ENCODE measurements around the gene TFEB. TPM values are rescaled to one million over a fixed set of nuclear protein-coding genes. Genes with fewer than 3 reads are reported as not detected.

The TFEB gene
- total RNA-seq, 2 experiments from 2014 or later: 14.9 to 15.0 TPM

- Mint-ChIP-seq H3K36me3 (ENCODE audit: low read depth) (no peaks in the 10 kb centered on the region), H3K4me1 (peaks cover 30% of the 10 kb centered on the region), H3K27ac (no peak overlapping the region), H3K4me3 (no peak overlapping the region), H3K27me3 (no peaks in the 10 kb centered on the region), H3K9me3 (no peaks in the 10 kb centered on the region)
- POLR2A ChIA-PET: no interaction called here
- CTCF ChIA-PET: no interaction called here
- DNase-seq: no peak
Measured at GRCh38 chr6:41702771-41703494, 32.5 kb downstream of the TFEB start.

- no peak for DNase-seq
- CTCF ChIA-PET: no interaction called here
- no peaks in the 10 kb centered on the region for H3K27me3 Mint-ChIP-seq
- no peaks in the 10 kb centered on the region for H3K36me3 Mint-ChIP-seq (ENCODE audit: low read depth)
- POLR2A ChIA-PET: no interaction called here
- H3K27ac Mint-ChIP-seq: no peak overlapping the region
- H3K9me3 Mint-ChIP-seq: no peaks in the 10 kb centered on the region
- H3K4me1 Mint-ChIP-seq: peaks cover 23% of the 10 kb centered on the region
- no peak overlapping the region for H3K4me3 Mint-ChIP-seq
Measured at GRCh38 chr6:41702089-41702745, 33.2 kb downstream of the TFEB start.

GRCh38 chr6:41700463-41701347 is 34.7 kb downstream of the TFEB start:
- Mint-ChIP-seq H3K4me3 (no peak overlapping the region), H3K27me3 (no peaks in the 10 kb centered on the region), H3K4me1 (peaks cover 8% of the 10 kb centered on the region), H3K36me3 (ENCODE audit: low read depth) (no peaks in the 10 kb centered on the region), H3K27ac (no peak overlapping the region), H3K9me3 (no peaks in the 10 kb centered on the region)
- DNase-seq: no peak
- POLR2A ChIA-PET: interaction anchor here (1.2 kb wide), 1 partner anchor 11 kb away, joined by 3 read pairs; no protein-coding TSS in a partner anchor
- CTCF ChIA-PET: no interaction called here

GRCh38 chr6:41699063-41699462 is 36.3 kb downstream of the TFEB start:
- no peaks in the 10 kb centered on the region for H3K36me3 Mint-ChIP-seq (ENCODE audit: low read depth)
- ChIA-PET CTCF (no interaction called here), POLR2A (no interaction called here)
- H3K9me3 Mint-ChIP-seq: no peaks in the 10 kb centered on the region
- DNase-seq: no peak
- no peaks in the 10 kb centered on the region for H3K4me1 Mint-ChIP-seq
- H3K27me3 Mint-ChIP-seq: no peaks in the 10 kb centered on the region
- no peak overlapping the region for H3K27ac Mint-ChIP-seq
- no peak overlapping the region for H3K4me3 Mint-ChIP-seq

GRCh38 chr6:41697861-41698781 is 37.3 kb downstream of the TFEB start:
- Mint-ChIP-seq H3K27me3 (no peaks in the 10 kb centered on the region), H3K27ac (no peak overlapping the region), H3K36me3 (ENCODE audit: low read depth) (no peaks in the 10 kb centered on the region), H3K4me1 (no peaks in the 10 kb centered on the region), H3K9me3 (no peaks in the 10 kb centered on the region), H3K4me3 (no peak overlapping the region)
- CTCF ChIA-PET: interaction anchor here (1.2 kb wide), 1 partner anchor 12 kb away, joined by 3 read pairs; no protein-coding TSS in a partner anchor
- DNase-seq: no peak
- POLR2A ChIA-PET: no interaction called here

- no peak overlapping the region for H3K27ac Mint-ChIP-seq
- H3K4me1 Mint-ChIP-seq: no peaks in the 10 kb centered on the region
Measured at GRCh38 chr6:41696788-41697187, 38.6 kb downstream of the TFEB start.

GRCh38 chr6:41695825-41696224 is 39.6 kb downstream of the TFEB start:
- no peak for DNase-seq
- ChIA-PET CTCF (interaction anchor here (0.9 to 1.4 kb wide), 2 partner anchors 9 to 13 kb away, joined by 3 read pairs; no protein-coding TSS in a partner anchor), POLR2A (no interaction called here)
- no peaks in the 10 kb centered on the region for H3K4me1 Mint-ChIP-seq
- no peak overlapping the region for H3K27ac Mint-ChIP-seq
- no peaks in the 10 kb centered on the region for H3K36me3 Mint-ChIP-seq (ENCODE audit: low read depth)
- no peak overlapping the region for H3K4me3 Mint-ChIP-seq
- H3K27me3 Mint-ChIP-seq: no peaks in the 10 kb centered on the region
- no peaks in the 10 kb centered on the region for H3K9me3 Mint-ChIP-seq

More at GRCh38 chr6:41696788-41697187, 38.6 kb downstream of the TFEB start:
- no peak overlapping the region for H3K4me3 Mint-ChIP-seq
- no peak for DNase-seq
- H3K36me3 Mint-ChIP-seq (ENCODE audit: low read depth): no peaks in the 10 kb centered on the region
- POLR2A ChIA-PET: no interaction called here
- H3K9me3 Mint-ChIP-seq: no peaks in the 10 kb centered on the region
- no peaks in the 10 kb centered on the region for H3K27me3 Mint-ChIP-seq
- CTCF ChIA-PET: no interaction called here

- Mint-ChIP-seq H3K9me3 (no peaks in the 10 kb centered on the region), H3K36me3 (ENCODE audit: low read depth) (no peaks in the 10 kb centered on the region), H3K4me1 (no peaks in the 10 kb centered on the region), H3K27ac (no peak overlapping the region), H3K27me3 (no peaks in the 10 kb centered on the region), H3K4me3 (no peak overlapping the region)
- DNase-seq: no peak
- ChIA-PET CTCF (interaction anchor here (0.9 to 1.4 kb wide), 2 partner anchors 10 to 12 kb away, joined by 3 read pairs; no protein-coding TSS in a partner anchor), POLR2A (no interaction called here)
Measured at GRCh38 chr6:41694815-41695526, 40.4 kb downstream of the TFEB start.

GRCh38 chr6:41693281-41694240 is 41.8 kb downstream of the TFEB start:
- DNase-seq: no peak
- Mint-ChIP-seq H3K27me3 (no peaks in the 10 kb centered on the region), H3K9me3 (no peaks in the 10 kb centered on the region), H3K4me3 (no peak overlapping the region), H3K36me3 (ENCODE audit: low read depth) (no peaks in the 10 kb centered on the region), H3K4me1 (peaks cover 4% of the 10 kb centered on the region), H3K27ac (no peak overlapping the region)
- CTCF ChIA-PET: interaction anchor here (0.9 kb wide), 1 partner anchor 10 kb away, joined by 3 read pairs; no protein-coding TSS in a partner anchor
- POLR2A ChIA-PET: no interaction called here

GRCh38 chr6:41692730-41693129 is 42.7 kb downstream of the TFEB start:
- ChIA-PET POLR2A (no interaction called here), CTCF (interaction anchor here (0.9 to 1.7 kb wide), 3 partner anchors 9 to 14 kb away, joined by 3 to 5 read pairs (median 3); no protein-coding TSS in a partner anchor)
- Mint-ChIP-seq H3K4me1 (peaks cover 4% of the 10 kb centered on the region), H3K9me3 (no peaks in the 10 kb centered on the region), H3K27me3 (no peaks in the 10 kb centered on the region), H3K36me3 (ENCODE audit: low read depth) (no peaks in the 10 kb centered on the region), H3K4me3 (no peak overlapping the region), H3K27ac (no peak overlapping the region)
- no peak for DNase-seq

- POLR2A ChIA-PET: no interaction called here
- no peak overlapping the region for H3K27ac Mint-ChIP-seq
- H3K4me3 Mint-ChIP-seq: no peak overlapping the region
Measured at GRCh38 chr6:41692080-41692675, 43.2 kb downstream of the TFEB start.

More at GRCh38 chr6:41692080-41692675, 43.2 kb downstream of the TFEB start:
- DNase-seq: no peak
- H3K4me1 Mint-ChIP-seq: peaks cover 4% of the 10 kb centered on the region
- H3K9me3 Mint-ChIP-seq: no peaks in the 10 kb centered on the region
- H3K36me3 Mint-ChIP-seq (ENCODE audit: low read depth): no peaks in the 10 kb centered on the region
- CTCF ChIA-PET: interaction anchor here (1.2 to 1.7 kb wide), 2 partner anchors 9 to 14 kb away, joined by 3 to 5 read pairs; no protein-coding TSS in a partner anchor
- no peaks in the 10 kb centered on the region for H3K27me3 Mint-ChIP-seq

Measured in activated CD4-positive, alpha-beta memory T cell treated with anti-CD3 and anti-CD28 coated beads, Interleukin-2, amount 10 ng/mL, durations not matched to agents 7 days and 5 days (primary cell).